ENCODE measurements around the gene MYO9B. TPM values are rescaled to one million over a fixed set of nuclear protein-coding genes. Genes with fewer than 3 reads are reported as not detected.

The MYO9B gene
- total and polyA plus RNA-seq, 2 of the 13 experiments (the other 11 are each of a cell fraction or from before 2014, with no cell fraction given) = 18.0 to 18.3 TPM

DNA sequence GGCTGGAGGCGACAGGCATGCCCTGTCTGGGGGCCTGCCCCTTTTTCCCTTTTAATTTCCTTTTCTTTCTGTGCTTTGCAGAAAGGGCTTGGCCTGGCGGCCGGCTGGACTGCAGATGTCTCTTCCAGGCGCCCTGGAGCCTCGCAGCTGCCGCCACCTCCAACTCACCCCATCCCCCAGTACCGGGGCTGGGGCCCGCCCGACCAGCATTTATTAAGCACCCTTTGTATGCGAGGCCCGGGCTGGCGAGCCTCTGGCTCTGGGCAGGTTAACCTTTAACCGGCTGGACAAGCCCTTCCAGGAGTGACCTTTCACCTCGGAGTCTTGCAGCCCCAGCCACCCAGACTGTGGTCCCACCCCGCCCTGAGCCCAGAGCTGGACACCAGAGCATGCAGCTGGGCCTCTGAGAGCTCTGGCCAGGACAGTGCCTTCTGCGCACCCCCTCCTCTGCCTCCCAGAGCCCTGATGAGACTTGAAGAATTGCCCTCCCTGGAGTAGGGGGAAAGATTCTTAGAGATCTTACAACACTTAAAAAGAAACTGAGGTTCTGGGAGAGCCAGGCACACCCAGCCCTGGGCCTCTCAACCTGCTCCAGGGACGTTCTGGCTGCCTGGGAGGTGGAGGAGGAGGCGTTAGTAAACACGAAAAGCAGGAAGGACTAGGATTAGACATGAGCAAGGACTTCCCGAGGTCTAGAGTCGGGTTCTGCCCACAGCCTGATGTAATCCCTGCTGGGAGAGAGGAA is 171.3 kb downstream of the MYO9B start:
- in situ Hi-C loops (cut with HindIII; ENCODE audit: extremely low pct_ligation_motif_present, low pct_unique_long_range_greater_than_20kb) = no loop called here
- intact Hi-C loops (cut with micrococcal nuclease; ENCODE audit: unreplicated experiment) = loop anchor here (2.0 kb wide), 2 partner anchors 14 to 20 kb away; partner anchors contain the start of gene OCEL1
- FAIRE-seq (peak; percentile 78), ATAC-seq (peak; percentile 49), DNase-seq (ENCODE audit: low spot score) (peak; percentile 80)
- H3K4me3 ChIP-seq (replicated peaks in 1 of 3; ENCODE audit: insufficient read depth in 1 of 3, low read depth in 2 of 3, low read length in 3 of 3) = peak overlapping the region; percentile 66 to 77 (median 66)
- peaks cover 59% of the 10 kb centered on the region for H3K4me1 ChIP-seq (ENCODE audit: insufficient read depth, low read length)
- peaks cover 31% of the 10 kb centered on the region for H3K79me2 ChIP-seq (ENCODE audit: insufficient read depth, low read length)
- no peaks in the 10 kb centered on the region for H3K27me3 ChIP-seq (ENCODE audit: control insufficient read depth in 1 of 2, insufficient read depth in 2 of 2, low read length in 2 of 2)
- ChIA-PET CTCF (ENCODE audit: low intra/inter-chr PET ratio, low total read pairs) (no interaction called here), POLR2A (interaction anchor here (0.5 to 5.0 kb wide), 12 partner anchors 8 to 62 kb away, joined by 3 to 52 read pairs (median 4); partner anchors contain the start of genes BABAM1, OCEL1 and USE1)
- 0% methylated on average over 17 of the region's 21 CpGs for WGBS (ENCODE audit: low lambda C conversion rate)
- H3K9me3 ChIP-seq (ENCODE audit: low read length) = no peaks in the 10 kb centered on the region
- H3K36me3 ChIP-seq (replicated peaks in 1 of 2; ENCODE audit: control insufficient read depth in 1 of 2, insufficient read depth in 2 of 2, low read length in 2 of 2) = no peaks in the 10 kb centered on the region
- peak overlapping the region; percentile 90 for H3K4me2 ChIP-seq (ENCODE audit: low read depth, low read length)
- no peak overlapping the region for H2AFZ ChIP-seq (ENCODE audit: low read length)
- peak overlapping the region; percentile 83 for H3K27ac ChIP-seq (ENCODE audit: extremely low read length, insufficient read depth, low read length)
- no TSS peak for BruUV-seq (replicated peaks)
- peaks cover 10% of the 10 kb centered on the region; the same call in 1 of the 2 replicates for H4K20me1 ChIP-seq (ENCODE audit: insufficient read depth, low read length)
- H3K9ac ChIP-seq (ENCODE audit: insufficient read depth, low read depth, low read length) = peak overlapping the region; percentile 63
- TF ChIP-seq ZNF263 (CRISPR knock-in tag; IDR thresholded peaks at IDR 0.05) (peak; percentile 14; the same call in 1 of the 2 replicates), ADNP (CRISPR knock-in tag; IDR thresholded peaks at IDR 0.05) (peak; percentile 97), CENPX (CRISPR knock-in tag; IDR thresholded peaks at IDR 0.05) (no peak), ZNF292 (CRISPR knock-in tag; IDR thresholded peaks at IDR 0.05; ENCODE audit: borderline replicate concordance, low read depth) (peak; percentile 82), SPEN (CRISPR knock-in tag; IDR thresholded peaks at IDR 0.05; ENCODE audit: low read depth) (peak; percentile 31; the same call in 1 of the 2 replicates), ZNF205 (CRISPR knock-in tag; IDR thresholded peaks at IDR 0.05) (no peak), MXD4 (CRISPR knock-in tag; IDR thresholded peaks at IDR 0.05) (0 out of 2 replicates have a peak, but pooled peaks have one; percentile 33), NR2C2 (CRISPR knock-in tag; IDR thresholded peaks at IDR 0.05; ENCODE audit: borderline replicate concordance) (peak; percentile 92), SCMH1 (CRISPR knock-in tag; IDR thresholded peaks at IDR 0.05; ENCODE audit: borderline replicate concordance) (no peak), FOXA1 (IDR thresholded peaks at IDR 0.05) (no peak), FOXA1 (CRISPR knock-in tag; IDR thresholded peaks at IDR 0.05) (peak; percentile 63), ZNF264 (CRISPR knock-in tag; IDR thresholded peaks at IDR 0.05) (0 out of 2 replicates have a peak, but pooled peaks have one; percentile 35), HNF4G (IDR thresholded peaks at IDR 0.05; ENCODE audit: borderline replicate concordance, low read depth, low read length) (peak; percentile 28; the same call in 1 of the 2 replicates), HNF4G (CRISPR knock-in tag; IDR thresholded peaks at IDR 0.05; ENCODE audit: borderline replicate concordance, low read depth) (no peak)
- TF ChIP-seq, protein P1, sequence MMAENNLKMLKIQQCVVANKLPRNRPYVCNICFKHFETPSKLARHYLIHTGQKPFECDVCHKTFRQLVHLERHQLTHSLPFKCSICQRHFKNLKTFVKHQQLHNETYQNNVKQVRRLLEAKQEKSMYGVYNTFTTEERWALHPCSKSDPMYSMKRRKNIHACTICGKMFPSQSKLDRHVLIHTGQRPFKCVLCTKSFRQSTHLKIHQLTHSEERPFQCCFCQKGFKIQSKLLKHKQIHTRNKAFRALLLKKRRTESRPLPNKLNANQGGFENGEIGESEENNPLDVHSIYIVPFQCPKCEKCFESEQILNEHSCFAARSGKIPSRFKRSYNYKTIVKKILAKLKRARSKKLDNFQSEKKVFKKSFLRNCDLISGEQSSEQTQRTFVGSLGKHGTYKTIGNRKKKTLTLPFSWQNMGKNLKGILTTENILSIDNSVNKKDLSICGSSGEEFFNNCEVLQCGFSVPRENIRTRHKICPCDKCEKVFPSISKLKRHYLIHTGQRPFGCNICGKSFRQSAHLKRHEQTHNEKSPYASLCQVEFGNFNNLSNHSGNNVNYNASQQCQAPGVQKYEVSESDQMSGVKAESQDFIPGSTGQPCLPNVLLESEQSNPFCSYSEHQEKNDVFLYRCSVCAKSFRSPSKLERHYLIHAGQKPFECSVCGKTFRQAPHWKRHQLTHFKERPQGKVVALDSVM (CRISPR knock-in tag; IDR thresholded peaks at IDR 0.05) = peak; percentile 69; the same call in 1 of the 2 replicates
- TF ChIP-seq, protein P2, sequence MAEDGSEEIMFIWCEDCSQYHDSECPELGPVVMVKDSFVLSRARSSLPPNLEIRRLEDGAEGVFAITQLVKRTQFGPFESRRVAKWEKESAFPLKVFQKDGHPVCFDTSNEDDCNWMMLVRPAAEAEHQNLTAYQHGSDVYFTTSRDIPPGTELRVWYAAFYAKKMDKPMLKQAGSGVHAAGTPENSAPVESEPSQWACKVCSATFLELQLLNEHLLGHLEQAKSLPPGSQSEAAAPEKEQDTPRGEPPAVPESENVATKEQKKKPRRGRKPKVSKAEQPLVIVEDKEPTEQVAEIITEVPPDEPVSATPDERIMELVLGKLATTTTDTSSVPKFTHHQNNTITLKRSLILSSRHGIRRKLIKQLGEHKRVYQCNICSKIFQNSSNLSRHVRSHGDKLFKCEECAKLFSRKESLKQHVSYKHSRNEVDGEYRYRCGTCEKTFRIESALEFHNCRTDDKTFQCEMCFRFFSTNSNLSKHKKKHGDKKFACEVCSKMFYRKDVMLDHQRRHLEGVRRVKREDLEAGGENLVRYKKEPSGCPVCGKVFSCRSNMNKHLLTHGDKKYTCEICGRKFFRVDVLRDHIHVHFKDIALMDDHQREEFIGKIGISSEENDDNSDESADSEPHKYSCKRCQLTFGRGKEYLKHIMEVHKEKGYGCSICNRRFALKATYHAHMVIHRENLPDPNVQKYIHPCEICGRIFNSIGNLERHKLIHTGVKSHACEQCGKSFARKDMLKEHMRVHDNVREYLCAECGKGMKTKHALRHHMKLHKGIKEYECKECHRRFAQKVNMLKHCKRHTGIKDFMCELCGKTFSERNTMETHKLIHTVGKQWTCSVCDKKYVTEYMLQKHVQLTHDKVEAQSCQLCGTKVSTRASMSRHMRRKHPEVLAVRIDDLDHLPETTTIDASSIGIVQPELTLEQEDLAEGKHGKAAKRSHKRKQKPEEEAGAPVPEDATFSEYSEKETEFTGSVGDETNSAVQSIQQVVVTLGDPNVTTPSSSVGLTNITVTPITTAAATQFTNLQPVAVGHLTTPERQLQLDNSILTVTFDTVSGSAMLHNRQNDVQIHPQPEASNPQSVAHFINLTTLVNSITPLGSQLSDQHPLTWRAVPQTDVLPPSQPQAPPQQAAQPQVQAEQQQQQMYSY (CRISPR knock-in tag; IDR thresholded peaks at IDR 0.05) = 0 out of 2 replicates have a peak, but pooled peaks have one; percentile 79
- TF ChIP-seq, protein P3, sequence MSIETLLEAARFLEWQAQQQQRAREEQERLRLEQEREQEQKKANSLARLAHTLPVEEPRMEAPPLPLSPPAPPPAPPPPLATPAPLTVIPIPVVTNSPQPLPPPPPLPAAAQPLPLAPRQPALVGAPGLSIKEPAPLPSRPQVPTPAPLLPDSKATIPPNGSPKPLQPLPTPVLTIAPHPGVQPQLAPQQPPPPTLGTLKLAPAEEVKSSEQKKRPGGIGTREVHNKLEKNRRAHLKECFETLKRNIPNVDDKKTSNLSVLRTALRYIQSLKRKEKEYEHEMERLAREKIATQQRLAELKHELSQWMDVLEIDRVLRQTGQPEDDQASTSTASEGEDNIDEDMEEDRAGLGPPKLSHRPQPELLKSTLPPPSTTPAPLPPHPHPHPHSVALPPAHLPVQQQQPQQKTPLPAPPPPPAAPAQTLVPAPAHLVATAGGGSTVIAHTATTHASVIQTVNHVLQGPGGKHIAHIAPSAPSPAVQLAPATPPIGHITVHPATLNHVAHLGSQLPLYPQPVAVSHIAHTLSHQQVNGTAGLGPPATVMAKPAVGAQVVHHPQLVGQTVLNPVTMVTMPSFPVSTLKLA (IDR thresholded peaks at IDR 0.05) = no peak
